Hepatocyte (in vitro differentiated cells): ENCODE results near the gene ZNF792. TPM values are rescaled to one million over a fixed set of nuclear protein-coding genes. Genes with fewer than 3 reads are reported as not detected.

Source experiments
- DNase-seq: peaks from one replicate; pipeline ENCODE4 v3.0.0-alpha.2; 2016; ENCODE audit warnings: low spot score
- H2AFZ ChIP-seq: fragments of 200-600 bp; sonication (generic); 2 replicates; pipeline ENCODE4 v1.6.0; 2016; ENCODE audit warnings: antibody characterized with exemption, mild to moderate bottlenecking
- H3K27ac ChIP-seq: fragments of 200-600 bp; sonication (generic); 2 replicates; pipeline ENCODE4 v1.5.1; 2016; ENCODE audit warnings: mild to moderate bottlenecking
- H3K27me3 ChIP-seq: fragments of 200-600 bp; sonication (generic); 2 replicates; pipeline ENCODE4 v1.6.1; 2016
- H3K36me3 ChIP-seq: fragments of 200-600 bp; sonication (generic); replicated peaks from 2 replicates; pipeline ENCODE4 v1.5.1; 2016; ENCODE audit warnings: low read depth; ENCODE audit not compliant: insufficient read depth
- H3K4me1 ChIP-seq: fragments of 200-600 bp; sonication (generic); 2 replicates; pipeline ENCODE4 v1.5.1; 2016; ENCODE audit warnings: mild to moderate bottlenecking, moderate library complexity; ENCODE audit not compliant: insufficient read depth
- H3K4me2 ChIP-seq: fragments of 200-600 bp; sonication (generic); 2 replicates; pipeline ENCODE4 v1.6.0; 2016
- H3K4me3 ChIP-seq: fragments of 200-600 bp; sonication (generic); 2 replicates; pipeline ENCODE4 v1.5.1; 2016; ENCODE audit warnings: mild to moderate bottlenecking
- H3K79me2 ChIP-seq: fragments of 200-600 bp; sonication (generic); 2 replicates; pipeline ENCODE4 v1.6.0; 2017; ENCODE audit warnings: mild to moderate bottlenecking
- H3K9me2 ChIP-seq: fragments of 200-600 bp; sonication (generic); replicated peaks from 2 replicates; pipeline ENCODE4 v1.6.0; 2017; ENCODE audit warnings: mild to moderate bottlenecking; ENCODE audit not compliant: insufficient read depth
- H3K9me3 ChIP-seq: fragments of 200-600 bp; sonication (generic); 2 replicates; pipeline ENCODE4 v1.5.1; 2016; ENCODE audit warnings: low read depth, mild to moderate bottlenecking
- H4K20me1 ChIP-seq: fragments of 200-600 bp; sonication (generic); 2 replicates; pipeline ENCODE4 v1.6.0; 2016; ENCODE audit warnings: mild to moderate bottlenecking; ENCODE audit not compliant: insufficient read depth, poor library complexity, severe bottlenecking
- CTCF ChIP-seq: fragments of 200-600 bp; sonication (generic); IDR thresholded peaks from 2 replicates; pipeline ENCODE4 v1.5.1; 2016; ENCODE audit warnings: antibody characterized with exemption, mild to moderate bottlenecking; ENCODE audit not compliant: poor library complexity
- EZH2 ChIP-seq: fragments of 200-600 bp; sonication (generic); IDR thresholded peaks from 2 replicates; pipeline ENCODE4 v1.6.1; 2016; ENCODE audit warnings: antibody characterized with exemption, mild to moderate bottlenecking, borderline replicate concordance
- EZH2phosphoT487 ChIP-seq: fragments of 200-600 bp; sonication (generic); IDR thresholded peaks from one replicate; pipeline ENCODE4 v1.6.1; 2018; ENCODE audit warnings: antibody characterized with exemption, mild to moderate bottlenecking, low read depth, moderate library complexity; ENCODE audit not compliant: unreplicated experiment, severe bottlenecking
- WGBS: methylation state at CpG from one replicate; pipeline ENCODE4 v1.1.6; 2016; ENCODE audit warnings: low lambda C conversion rate; ENCODE audit errors: missing lambda C conversion rate; 5-methylcytosine and 5-hydroxymethylcytosine counted together
- polyA plus RNA-seq: library from polyadenylated mRNA; unstranded; fragments of >200 nt; fragmentation: Nextera tagmentation; extraction: Ambion mirVana; gene quantifications from 2 replicates; pipeline ENCODE4 v1.2.1, GENCODE V29; 2016
- total RNA-seq: library from RNA; depleted of rRNA; stranded (reverse); fragments of >200 nt; gene quantifications from 2 replicates; pipeline ENCODE4 v1.2.3, GENCODE V29; 2014

The ZNF792 gene
- total and polyA plus RNA-seq, 2 experiments from 2014 or later: 3.5 to 9.5 TPM

- no peaks in the 10 kb centered on the region for H3K27me3 ChIP-seq
- peaks cover 18% of the 10 kb centered on the region for H3K36me3 ChIP-seq
- H3K4me2 ChIP-seq: no peak overlapping the region
- no peaks in the 10 kb centered on the region for H4K20me1 ChIP-seq
- 98% methylated on average over 8 of the region's 8 CpGs for WGBS
- H2AFZ ChIP-seq: no peak overlapping the region
- H3K27ac ChIP-seq: no peak overlapping the region
- no peaks in the 10 kb centered on the region for H3K9me2 ChIP-seq
- H3K79me2 ChIP-seq: peaks cover 35% of the 10 kb centered on the region
- H3K4me1 ChIP-seq: no peaks in the 10 kb centered on the region
- peaks cover 42% of the 10 kb centered on the region for H3K9me3 ChIP-seq
- no peak for DNase-seq
- no peak overlapping the region for H3K4me3 ChIP-seq
- no peak for TF ChIP-seq CTCF
- TF ChIP-seq EZH2: no peak
- TF ChIP-seq EZH2phosphoT487: no peak
Observed at GRCh38 chr19:34960103-34960805, 3.8 kb downstream of the ZNF792 start.

DNA sequence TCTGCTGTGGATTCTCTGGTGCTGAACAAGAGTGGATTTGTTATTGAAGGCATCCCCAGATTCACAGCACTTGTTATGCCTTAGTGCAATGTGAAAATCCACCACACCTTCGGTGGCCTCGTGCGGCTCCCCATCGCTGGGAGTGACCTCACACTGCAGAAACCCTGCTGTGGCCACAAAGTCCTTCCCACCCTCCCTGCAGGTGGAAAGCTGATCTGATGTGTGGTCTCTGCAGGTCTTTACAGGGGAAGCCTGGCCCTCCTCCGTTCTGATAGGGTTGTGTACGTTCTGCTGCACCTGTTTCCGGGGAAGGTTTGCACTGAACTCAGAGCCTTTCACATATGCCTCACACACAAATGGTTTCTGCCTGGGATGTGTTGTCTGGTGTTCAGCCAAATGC lies 5.0 kb downstream of the ZNF792 start:
- TF ChIP-seq EZH2 (no peak), EZH2phosphoT487 (no peak), CTCF (no peak)
- Histone ChIP-seq H3K27me3 (no peaks in the 10 kb centered on the region), H3K36me3 (peaks cover 18% of the 10 kb centered on the region), H3K9me2 (no peaks in the 10 kb centered on the region), H3K4me3 (no peak overlapping the region), H3K27ac (no peak overlapping the region), H3K4me2 (no peak overlapping the region), H3K79me2 (peaks cover 35% of the 10 kb centered on the region), H4K20me1 (no peaks in the 10 kb centered on the region), H3K9me3 (peaks cover 48% of the 10 kb centered on the region), H2AFZ (no peak overlapping the region), H3K4me1 (no peaks in the 10 kb centered on the region)
- no peak for DNase-seq
- 85% methylated on average over 7 of the region's 7 CpGs for WGBS

DNA sequence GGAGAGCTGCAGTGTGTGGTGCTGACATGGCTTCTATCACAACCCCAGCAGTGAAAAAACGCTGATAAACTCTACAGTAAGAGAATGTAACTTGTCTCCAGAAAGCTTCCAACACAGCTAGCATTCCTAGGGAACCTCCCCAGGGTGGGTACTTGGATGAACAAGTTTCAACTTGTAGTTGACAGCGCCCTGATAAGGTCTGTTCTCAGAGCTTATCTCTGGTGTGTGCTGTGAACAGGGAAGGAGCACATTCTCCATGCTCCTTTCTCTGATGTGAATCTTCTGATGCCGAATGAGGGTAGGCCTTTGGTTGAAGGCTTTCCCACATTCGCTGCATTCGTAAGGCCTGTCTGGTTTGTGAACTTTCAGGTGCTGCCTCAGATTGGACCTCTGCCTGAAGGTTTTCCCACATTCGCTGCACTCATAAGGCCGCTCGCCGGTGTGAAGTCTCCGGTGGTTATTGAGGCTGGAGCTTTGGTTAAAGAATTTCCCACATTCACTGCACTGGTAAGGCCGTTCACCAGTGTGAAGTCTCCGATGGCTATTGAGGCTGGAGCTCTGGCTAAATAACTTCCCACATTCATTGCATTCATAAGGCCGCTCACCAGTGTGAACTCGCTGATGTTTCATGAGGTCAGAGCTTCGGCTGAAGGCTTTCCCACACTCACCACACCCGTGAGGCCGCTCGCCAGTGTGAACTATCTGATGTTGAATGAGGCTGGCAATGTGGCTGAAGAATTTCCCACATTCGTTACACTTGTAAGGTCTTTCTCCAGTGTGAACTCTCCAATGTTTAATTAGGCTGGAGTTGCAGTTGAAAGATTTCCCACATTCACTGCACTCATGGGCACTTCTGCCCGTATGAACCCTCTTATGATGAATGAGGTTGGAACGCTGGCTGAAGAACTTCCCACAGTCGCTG lies 5.9 kb downstream of the ZNF792 start:
- Histone ChIP-seq H3K36me3 (peaks cover 18% of the 10 kb centered on the region), H3K4me2 (no peak overlapping the region), H3K4me3 (no peak overlapping the region), H4K20me1 (no peaks in the 10 kb centered on the region), H3K79me2 (peaks cover 28% of the 10 kb centered on the region), H3K9me3 (peaks cover 54% of the 10 kb centered on the region), H2AFZ (no peak overlapping the region), H3K27me3 (no peaks in the 10 kb centered on the region), H3K27ac (no peak overlapping the region), H3K4me1 (no peaks in the 10 kb centered on the region), H3K9me2 (no peaks in the 10 kb centered on the region)
- WGBS: 95% methylated on average over 22 of the region's 22 CpGs
- no peak for TF ChIP-seq CTCF
- no peak for TF ChIP-seq EZH2phosphoT487
- no peak for TF ChIP-seq EZH2
- no peak for DNase-seq
